ENCODE data around the gene LRRC25. TPM values are rescaled to one million over a fixed set of nuclear protein-coding genes. Genes with fewer than 3 reads are reported as not detected.

Gene LRRC25
- total and polyA plus RNA-seq, 10 of the 15 experiments (the other 5 are each of a cell fraction or from before 2014, with no cell fraction given), result 0.38 to 2.9 (median 1.2) TPM

DNA sequence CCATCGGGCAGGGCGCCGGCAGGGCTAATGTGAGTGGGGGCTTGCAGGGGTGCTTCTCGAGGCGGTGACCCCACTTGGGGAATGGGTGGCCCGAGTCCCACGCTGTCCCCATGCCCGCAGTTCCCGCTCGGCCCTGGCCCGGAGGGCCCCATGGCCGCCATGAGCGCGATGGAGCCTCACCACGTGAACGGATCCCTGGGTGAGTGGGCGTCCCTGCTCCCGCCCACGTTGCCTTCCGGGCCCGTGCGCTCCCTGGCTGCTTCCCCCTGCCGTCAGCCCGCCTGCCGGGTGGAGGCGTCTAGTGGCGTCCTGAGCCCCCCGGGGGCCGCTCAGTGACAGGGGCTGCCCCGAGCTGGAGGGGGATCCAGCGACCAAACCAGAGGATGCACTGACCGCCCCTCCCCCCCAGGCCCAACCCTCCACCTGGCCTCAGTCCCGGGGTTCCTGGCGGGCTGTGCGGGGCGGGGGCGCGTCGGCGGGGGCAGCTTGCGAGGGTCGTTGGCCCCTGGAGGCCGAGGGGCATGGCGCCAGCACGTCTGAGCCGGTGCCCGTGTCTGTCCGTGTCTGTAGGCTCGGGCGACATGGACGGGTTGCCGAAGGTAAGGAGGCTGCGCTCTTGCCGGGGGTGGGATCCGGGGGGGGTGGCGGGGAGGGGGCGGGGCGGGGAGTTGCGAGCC lies 35.7 kb upstream of the LRRC25 start (continued):
- TF ChIP-seq ZNF687 (IDR thresholded peaks at IDR 0.05) (peak; percentile 91), SIN3A (IDR thresholded peaks at IDR 0.05; ENCODE audit: low read depth, low read length) (no peak), ZZZ3 (IDR thresholded peaks at IDR 0.05; ENCODE audit: control insufficient read depth, insufficient read length, low read depth) (no peak), WRNIP1 (IDR thresholded peaks at IDR 0.05; ENCODE audit: borderline replicate concordance, low read depth, low read length) (no peak), TCF12 (IDR thresholded peaks at IDR 0.05; ENCODE audit: low read depth, low read length) (no peak), BACH1 (IDR thresholded peaks at IDR 0.05; ENCODE audit: borderline replicate concordance) (peak; percentile 66; the same call in 1 of the 2 replicates), MEF2B (IDR thresholded peaks at IDR 0.05; ENCODE audit: partially characterized antibody, poor library complexity, severe bottlenecking) (peak; percentile 41), TBL1XR1 (IDR thresholded peaks at IDR 0.05; ENCODE audit: low read depth, low read length) (no peak), ZNF217 (IDR thresholded peaks at IDR 0.05) (peak; percentile 50), EGR1 (IDR thresholded peaks at IDR 0.05; ENCODE audit: borderline replicate concordance in 1 of 2, low read depth in 2 of 2, low read length in 2 of 2) (peak; percentile 92 to 99), NFYA (IDR thresholded peaks at IDR 0.05; ENCODE audit: borderline replicate concordance, low read depth, low read length) (no peak), PAX5 (IDR thresholded peaks at IDR 0.05; ENCODE audit: borderline replicate concordance, low read depth, low read length) (no peak), KAT2A (conservative IDR thresholded peaks at IDR 0.05; ENCODE audit: control insufficient read depth, low read depth, low read length) (no peak), RBBP5 (conservative IDR thresholded peaks at IDR 0.05) (no peak), POLR2AphosphoS2 (IDR thresholded peaks at IDR 0.05; ENCODE audit: low read depth, low read length) (no peak), MAX (IDR thresholded peaks at IDR 0.05; ENCODE audit: low read depth, low read length) (no peak; the same call in none of the 2 replicates)
- TF ChIP-seq, protein P1, sequence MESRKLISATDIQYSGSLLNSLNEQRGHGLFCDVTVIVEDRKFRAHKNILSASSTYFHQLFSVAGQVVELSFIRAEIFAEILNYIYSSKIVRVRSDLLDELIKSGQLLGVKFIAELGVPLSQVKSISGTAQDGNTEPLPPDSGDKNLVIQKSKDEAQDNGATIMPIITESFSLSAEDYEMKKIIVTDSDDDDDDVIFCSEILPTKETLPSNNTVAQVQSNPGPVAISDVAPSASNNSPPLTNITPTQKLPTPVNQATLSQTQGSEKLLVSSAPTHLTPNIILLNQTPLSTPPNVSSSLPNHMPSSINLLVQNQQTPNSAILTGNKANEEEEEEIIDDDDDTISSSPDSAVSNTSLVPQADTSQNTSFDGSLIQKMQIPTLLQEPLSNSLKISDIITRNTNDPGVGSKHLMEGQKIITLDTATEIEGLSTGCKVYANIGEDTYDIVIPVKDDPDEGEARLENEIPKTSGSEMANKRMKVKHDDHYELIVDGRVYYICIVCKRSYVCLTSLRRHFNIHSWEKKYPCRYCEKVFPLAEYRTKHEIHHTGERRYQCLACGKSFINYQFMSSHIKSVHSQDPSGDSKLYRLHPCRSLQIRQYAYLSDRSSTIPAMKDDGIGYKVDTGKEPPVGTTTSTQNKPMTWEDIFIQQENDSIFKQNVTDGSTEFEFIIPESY (IDR thresholded peaks at IDR 0.05), result no peak
- TF ChIP-seq, protein P2, sequence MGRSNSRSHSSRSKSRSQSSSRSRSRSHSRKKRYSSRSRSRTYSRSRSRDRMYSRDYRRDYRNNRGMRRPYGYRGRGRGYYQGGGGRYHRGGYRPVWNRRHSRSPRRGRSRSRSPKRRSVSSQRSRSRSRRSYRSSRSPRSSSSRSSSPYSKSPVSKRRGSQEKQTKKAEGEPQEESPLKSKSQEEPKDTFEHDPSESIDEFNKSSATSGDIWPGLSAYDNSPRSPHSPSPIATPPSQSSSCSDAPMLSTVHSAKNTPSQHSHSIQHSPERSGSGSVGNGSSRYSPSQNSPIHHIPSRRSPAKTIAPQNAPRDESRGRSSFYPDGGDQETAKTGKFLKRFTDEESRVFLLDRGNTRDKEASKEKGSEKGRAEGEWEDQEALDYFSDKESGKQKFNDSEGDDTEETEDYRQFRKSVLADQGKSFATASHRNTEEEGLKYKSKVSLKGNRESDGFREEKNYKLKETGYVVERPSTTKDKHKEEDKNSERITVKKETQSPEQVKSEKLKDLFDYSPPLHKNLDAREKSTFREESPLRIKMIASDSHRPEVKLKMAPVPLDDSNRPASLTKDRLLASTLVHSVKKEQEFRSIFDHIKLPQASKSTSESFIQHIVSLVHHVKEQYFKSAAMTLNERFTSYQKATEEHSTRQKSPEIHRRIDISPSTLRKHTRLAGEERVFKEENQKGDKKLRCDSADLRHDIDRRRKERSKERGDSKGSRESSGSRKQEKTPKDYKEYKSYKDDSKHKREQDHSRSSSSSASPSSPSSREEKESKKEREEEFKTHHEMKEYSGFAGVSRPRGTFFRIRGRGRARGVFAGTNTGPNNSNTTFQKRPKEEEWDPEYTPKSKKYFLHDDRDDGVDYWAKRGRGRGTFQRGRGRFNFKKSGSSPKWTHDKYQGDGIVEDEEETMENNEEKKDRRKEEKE (IDR thresholded peaks at IDR 0.05), result no peak
